NOMO-1 treated with dmso at 0.1 percent for 144 hours (cell line): ENCODE measurements around the gene CFAP126.
A peak's percentile ranks its signal among the peaks of the same experiment; 100 is the strongest.
"Not testable (repeated sequence)": the region's sequence is repeated elsewhere in the genome, so short reads cannot be mapped to it uniquely, and the experiment has no call there.

Experiments
- DNase-seq: peaks from one replicate; lab custom pipeline; 2025; ENCODE audit not compliant: unreplicated experiment; lab: John Stamatoyannopoulos, UW

Gene CFAP126

GRCh38 chr1:161382214-161383019 lies 14.7 kb upstream of the CFAP126 start:
- DNase-seq: peak; percentile 16

- no peak for DNase-seq
These were observed 14.0 kb upstream of the CFAP126 start for GRCh38 chr1:161381707-161382106.

- DNase-seq: no peak
These were observed 11.4 kb upstream of the CFAP126 start for GRCh38 chr1:161379071-161379470.

- no peak for DNase-seq
These were observed 10.3 kb upstream of the CFAP126 start for GRCh38 chr1:161378014-161378413.

- no peak for DNase-seq
These were observed 6.7 kb upstream of the CFAP126 start for GRCh38 chr1:161374373-161374772.

- no peak for DNase-seq
These were observed 5.8 kb upstream of the CFAP126 start for GRCh38 chr1:161373442-161373841.

GRCh38 chr1:161365207-161365606 lies 2.5 kb downstream of the CFAP126 start:
- DNase-seq: no peak

- no peak for DNase-seq
These were observed 3.3 kb downstream of the CFAP126 start for GRCh38 chr1:161364332-161364731.

GRCh38 chr1:161359291-161359690 lies 8.4 kb downstream of the CFAP126 start:
- peak; percentile 19 for DNase-seq

GRCh38 chr1:161357073-161357472 lies 10.6 kb downstream of the CFAP126 start:
- no peak for DNase-seq

GRCh38 chr1:161351482-161351881 lies 16.2 kb downstream of the CFAP126 start:
- DNase-seq: no peak

- DNase-seq: peak; percentile 39
These were observed 17.0 kb downstream of the CFAP126 start for GRCh38 chr1:161350671-161351070.

GRCh38 chr1:161342821-161343220 lies 24.9 kb downstream of the CFAP126 start:
- DNase-seq: no peak

GRCh38 chr1:161342177-161342576 lies 25.5 kb downstream of the CFAP126 start:
- DNase-seq: no peak

GRCh38 chr1:161335796-161336195 lies 31.9 kb downstream of the CFAP126 start:
- no peak for DNase-seq

- no peak for DNase-seq
These were observed 34.5 kb downstream of the CFAP126 start for GRCh38 chr1:161333166-161333565.

- no peak for DNase-seq
These were observed 37.3 kb downstream of the CFAP126 start for GRCh38 chr1:161330346-161330745.

- no peak for DNase-seq
These were observed 43.7 kb downstream of the CFAP126 start for GRCh38 chr1:161324020-161324419.

- DNase-seq: not testable (repeated sequence)
These were observed 51.6 kb downstream of the CFAP126 start for GRCh38 chr1:161315841-161316674.
